Esophagus squamous epithelium (tissue), 4 donors: ENCODE results near the gene DNAJC7.
"Not testable (repeated sequence)": the region's sequence is repeated elsewhere in the genome, so short reads cannot be mapped to it uniquely, and the experiment has no call there.

Source experiments
- POLR2A ChIP-seq, 4 donors: fragments of 450-650 bp; IDR thresholded peaks; one replicate each; pipeline ENCODE4 v1.6.1; 2017; ENCODE audit warnings: antibody characterized with exemption in 4 of 4, mild to moderate bottlenecking in 4 of 4, moderate library complexity in 3 of 4
- TF ChIP-seq, protein P1 (sequence below), 6 experiments: fragments of 450-650 bp in 4 of 6; fragments of 200-600 bp in 2 of 6; sonication (generic) in 2 of 6; IDR thresholded peaks; one replicate each; pipeline ENCODE4 v1.5.1; 2016 to 2019; ENCODE audit warnings: antibody characterized with exemption in 6 of 6, mild to moderate bottlenecking in 4 of 6, moderate library complexity in 4 of 6

GRCh38 chr17:41931715-41932114, 85.5 kb downstream of the DNAJC7 start:
- not testable (repeated sequence) for TF ChIP-seq POLR2A (IDR thresholded peaks at IDR 0.05)
- TF ChIP-seq, protein P1, sequence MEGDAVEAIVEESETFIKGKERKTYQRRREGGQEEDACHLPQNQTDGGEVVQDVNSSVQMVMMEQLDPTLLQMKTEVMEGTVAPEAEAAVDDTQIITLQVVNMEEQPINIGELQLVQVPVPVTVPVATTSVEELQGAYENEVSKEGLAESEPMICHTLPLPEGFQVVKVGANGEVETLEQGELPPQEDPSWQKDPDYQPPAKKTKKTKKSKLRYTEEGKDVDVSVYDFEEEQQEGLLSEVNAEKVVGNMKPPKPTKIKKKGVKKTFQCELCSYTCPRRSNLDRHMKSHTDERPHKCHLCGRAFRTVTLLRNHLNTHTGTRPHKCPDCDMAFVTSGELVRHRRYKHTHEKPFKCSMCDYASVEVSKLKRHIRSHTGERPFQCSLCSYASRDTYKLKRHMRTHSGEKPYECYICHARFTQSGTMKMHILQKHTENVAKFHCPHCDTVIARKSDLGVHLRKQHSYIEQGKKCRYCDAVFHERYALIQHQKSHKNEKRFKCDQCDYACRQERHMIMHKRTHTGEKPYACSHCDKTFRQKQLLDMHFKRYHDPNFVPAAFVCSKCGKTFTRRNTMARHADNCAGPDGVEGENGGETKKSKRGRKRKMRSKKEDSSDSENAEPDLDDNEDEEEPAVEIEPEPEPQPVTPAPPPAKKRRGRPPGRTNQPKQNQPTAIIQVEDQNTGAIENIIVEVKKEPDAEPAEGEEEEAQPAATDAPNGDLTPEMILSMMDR (IDR thresholded peaks at IDR 0.05): not testable (repeated sequence)
